Panc1 (cell line): ENCODE measurements around the gene ZDHHC1. TPM values are rescaled to one million over a fixed set of nuclear protein-coding genes. Genes with fewer than 3 reads are reported as not detected.

ENCODE experiments used
- ATAC-seq: fragments of 200-7000 bp; cut with Tn5 transposase; 2 replicates; pipeline ENCODE4 v1.9.1; 2020; ENCODE audit warnings: mild to moderate bottlenecking, moderate library complexity
- BruUV-seq: library from RNA; stranded (reverse); fragments of 400-500 nt; replicated peaks from 2 replicates; lab custom pipeline; 2021; lab: Mats Ljungman, UMichigan
- CTCF ChIA-PET: fragments of 300-600 bp; sonication (Branson Sonifier 250); formaldehyde crosslinking; loops from one replicate; lab custom pipeline; 2022; ENCODE audit warnings: antibody characterized with exemption; lab: Charles Lee
- POLR2A ChIA-PET: fragments of 300-600 bp; sonication (Branson Sonifier 250); formaldehyde crosslinking; loops from one replicate; lab custom pipeline; 2022; ENCODE audit warnings: antibody characterized with exemption; lab: Charles Lee
- DNase-seq: peaks from one replicate; pipeline ENCODE4 v3.0.0-alpha.2; 2010; ENCODE audit warnings: low read depth, low spot score
- H3K27ac ChIP-seq: 2 replicates; pipeline ENCODE4 v1.5.1; 2011; ENCODE audit warnings: mild to moderate bottlenecking, low read length, inconsistent platforms
- H3K27me3 ChIP-seq: fragments of 200-500 bp; sonication (Bioruptor generic); 2 replicates; pipeline ENCODE4 v1.6.0; 2014; ENCODE audit warnings: low read length, inconsistent platforms; ENCODE audit not compliant: control insufficient read depth, insufficient read depth
- H3K36me3 ChIP-seq: fragments of 200-500 bp; sonication (Bioruptor generic); 2 replicates; pipeline ENCODE4 v1.5.1; 2014; ENCODE audit warnings: inconsistent platforms, mild to moderate bottlenecking, low read length, moderate library complexity; ENCODE audit not compliant: control insufficient read depth, insufficient read depth
- H3K4me1 ChIP-seq: 2 replicates; pipeline ENCODE4 v1.5.1; 2011; ENCODE audit warnings: inconsistent platforms, mild to moderate bottlenecking, low read length, moderate library complexity; ENCODE audit not compliant: control insufficient read depth, insufficient read depth
- H3K4me3 ChIP-seq, 2 experiments: 2 replicates each; pipeline ENCODE4 v1.5.1; 2011 to 2012; ENCODE audit warnings: low read depth in 2 of 2, low read length in 2 of 2, mild to moderate bottlenecking in 2 of 2, inconsistent platforms in 1 of 2, moderate library complexity in 1 of 2
- H3K9me3 ChIP-seq: fragments of 200-500 bp; sonication (Bioruptor generic); 2 replicates; pipeline ENCODE4 v1.5.1; 2014; ENCODE audit warnings: low read depth, mild to moderate bottlenecking, inconsistent platforms, low read length, moderate library complexity; ENCODE audit not compliant: control insufficient read depth, insufficient read depth
- POLR2AphosphoS5 ChIP-seq: IDR thresholded peaks from 2 replicates; pipeline ENCODE4 v1.6.1; 2012; ENCODE audit warnings: mild to moderate bottlenecking, low read depth, low read length, moderate library complexity
- SIN3A ChIP-seq: IDR thresholded peaks from 2 replicates; pipeline ENCODE4 v1.6.1; 2012; ENCODE audit warnings: low read depth, mild to moderate bottlenecking, low read length, moderate library complexity, borderline replicate concordance; ENCODE audit not compliant: insufficient read depth
- TCF7L2 ChIP-seq: IDR thresholded peaks from 2 replicates; pipeline ENCODE4 v1.6.1; 2011; ENCODE audit warnings: mild to moderate bottlenecking, low read depth, low read length, inconsistent platforms
- in situ Hi-C: cut with HindIII; loops from 2 replicates; pipeline ENCODE4 v1.10.0; 2016; ENCODE audit warnings: low sequenced_read_pairs, low pct_unique_long_range_greater_than_20kb
- intact Hi-C: fragments of 100-400 bp; cut with micrococcal nuclease; formaldehyde crosslinking; loops from one replicate; pipeline ENCODE4 v1.10.0; 2022; ENCODE audit not compliant: unreplicated experiment
- total RNA-seq: library from RNA; stranded (reverse); gene quantifications from one replicate; pipeline ENCODE4 v1.2.1, GENCODE V29; 2021; ENCODE audit not compliant: unreplicated experiment
- TF ChIP-seq, protein P1 (sequence below), 2 experiments: IDR thresholded peaks; 2 replicates each; pipeline ENCODE4 v1.6.1; 2011 to 2012; ENCODE audit warnings: low read depth in 2 of 2, control low read depth in 1 of 2, low read length in 1 of 2, mild to moderate bottlenecking in 1 of 2, moderate library complexity in 1 of 2; ENCODE audit not compliant: insufficient read depth in 1 of 2
- TF ChIP-seq, protein P2 (sequence below): fragments of 450-650 bp; IDR thresholded peaks from 2 replicates; pipeline ENCODE4 v1.5.1; 2017; ENCODE audit warnings: mild to moderate bottlenecking

Gene ZDHHC1
- total RNA-seq, 1 experiment from 2014 or later: 7.8 TPM

DNA sequence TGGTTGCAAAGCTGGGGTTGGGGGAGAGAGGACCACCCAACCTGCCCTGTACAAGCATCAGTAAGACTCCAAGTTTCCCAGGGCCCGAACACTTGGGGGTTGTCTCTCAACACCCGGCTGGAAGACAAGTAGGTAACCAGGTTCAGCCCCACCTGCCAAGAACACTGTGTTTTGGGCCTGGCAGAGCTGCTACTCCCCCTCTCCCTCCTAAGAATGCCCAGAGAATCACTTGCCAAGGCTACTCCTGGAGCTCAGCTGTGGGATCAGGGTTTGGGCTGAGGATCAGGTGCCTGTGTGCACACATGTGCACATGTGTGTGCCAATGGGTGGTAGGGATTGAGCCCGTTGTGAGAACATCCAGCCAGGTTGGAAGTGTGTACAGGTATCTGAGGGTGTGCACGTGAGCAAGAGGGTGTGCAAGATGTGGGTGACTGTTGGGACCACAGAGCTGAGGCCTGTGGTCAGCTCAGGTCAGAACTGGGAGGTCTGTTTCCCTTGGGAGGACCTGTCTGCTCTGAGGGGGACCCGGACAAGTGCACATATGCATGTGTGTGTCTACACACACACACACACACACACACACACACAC, 16.9 kb upstream of the ZDHHC1 start:
- BruUV-seq: no TSS peak
- peaks cover 2% of the 10 kb centered on the region; the same call in 1 of the 2 replicates for H3K4me1 ChIP-seq
- in situ Hi-C loops: no loop called here
- no peak overlapping the region for H3K4me3 ChIP-seq
- CTCF ChIA-PET: no interaction called here
- H3K27ac ChIP-seq: no peak overlapping the region
- POLR2A ChIA-PET: interaction anchor here (0.6 to 0.7 kb wide), 2 partner anchors 13 to 209 kb away, joined by 3 to 5 read pairs; no protein-coding TSS in a partner anchor
- no peaks in the 10 kb centered on the region for H3K27me3 ChIP-seq
- no peaks in the 10 kb centered on the region for H3K9me3 ChIP-seq
- ATAC-seq (no peak), DNase-seq (no peak)
- intact Hi-C loops: no loop called here
- TF ChIP-seq, protein P1, sequence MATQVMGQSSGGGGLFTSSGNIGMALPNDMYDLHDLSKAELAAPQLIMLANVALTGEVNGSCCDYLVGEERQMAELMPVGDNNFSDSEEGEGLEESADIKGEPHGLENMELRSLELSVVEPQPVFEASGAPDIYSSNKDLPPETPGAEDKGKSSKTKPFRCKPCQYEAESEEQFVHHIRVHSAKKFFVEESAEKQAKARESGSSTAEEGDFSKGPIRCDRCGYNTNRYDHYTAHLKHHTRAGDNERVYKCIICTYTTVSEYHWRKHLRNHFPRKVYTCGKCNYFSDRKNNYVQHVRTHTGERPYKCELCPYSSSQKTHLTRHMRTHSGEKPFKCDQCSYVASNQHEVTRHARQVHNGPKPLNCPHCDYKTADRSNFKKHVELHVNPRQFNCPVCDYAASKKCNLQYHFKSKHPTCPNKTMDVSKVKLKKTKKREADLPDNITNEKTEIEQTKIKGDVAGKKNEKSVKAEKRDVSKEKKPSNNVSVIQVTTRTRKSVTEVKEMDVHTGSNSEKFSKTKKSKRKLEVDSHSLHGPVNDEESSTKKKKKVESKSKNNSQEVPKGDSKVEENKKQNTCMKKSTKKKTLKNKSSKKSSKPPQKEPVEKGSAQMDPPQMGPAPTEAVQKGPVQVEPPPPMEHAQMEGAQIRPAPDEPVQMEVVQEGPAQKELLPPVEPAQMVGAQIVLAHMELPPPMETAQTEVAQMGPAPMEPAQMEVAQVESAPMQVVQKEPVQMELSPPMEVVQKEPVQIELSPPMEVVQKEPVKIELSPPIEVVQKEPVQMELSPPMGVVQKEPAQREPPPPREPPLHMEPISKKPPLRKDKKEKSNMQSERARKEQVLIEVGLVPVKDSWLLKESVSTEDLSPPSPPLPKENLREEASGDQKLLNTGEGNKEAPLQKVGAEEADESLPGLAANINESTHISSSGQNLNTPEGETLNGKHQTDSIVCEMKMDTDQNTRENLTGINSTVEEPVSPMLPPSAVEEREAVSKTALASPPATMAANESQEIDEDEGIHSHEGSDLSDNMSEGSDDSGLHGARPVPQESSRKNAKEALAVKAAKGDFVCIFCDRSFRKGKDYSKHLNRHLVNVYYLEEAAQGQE (IDR thresholded peaks at IDR 0.05; ENCODE audit: insufficient read depth in 1 of 2, low read depth in 2 of 2, low read length in 1 of 2): no peak
- TF ChIP-seq, protein P2, sequence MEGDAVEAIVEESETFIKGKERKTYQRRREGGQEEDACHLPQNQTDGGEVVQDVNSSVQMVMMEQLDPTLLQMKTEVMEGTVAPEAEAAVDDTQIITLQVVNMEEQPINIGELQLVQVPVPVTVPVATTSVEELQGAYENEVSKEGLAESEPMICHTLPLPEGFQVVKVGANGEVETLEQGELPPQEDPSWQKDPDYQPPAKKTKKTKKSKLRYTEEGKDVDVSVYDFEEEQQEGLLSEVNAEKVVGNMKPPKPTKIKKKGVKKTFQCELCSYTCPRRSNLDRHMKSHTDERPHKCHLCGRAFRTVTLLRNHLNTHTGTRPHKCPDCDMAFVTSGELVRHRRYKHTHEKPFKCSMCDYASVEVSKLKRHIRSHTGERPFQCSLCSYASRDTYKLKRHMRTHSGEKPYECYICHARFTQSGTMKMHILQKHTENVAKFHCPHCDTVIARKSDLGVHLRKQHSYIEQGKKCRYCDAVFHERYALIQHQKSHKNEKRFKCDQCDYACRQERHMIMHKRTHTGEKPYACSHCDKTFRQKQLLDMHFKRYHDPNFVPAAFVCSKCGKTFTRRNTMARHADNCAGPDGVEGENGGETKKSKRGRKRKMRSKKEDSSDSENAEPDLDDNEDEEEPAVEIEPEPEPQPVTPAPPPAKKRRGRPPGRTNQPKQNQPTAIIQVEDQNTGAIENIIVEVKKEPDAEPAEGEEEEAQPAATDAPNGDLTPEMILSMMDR: no peak
- TF ChIP-seq SIN3A (no peak), POLR2AphosphoS5 (no peak)
- no peaks in the 10 kb centered on the region for H3K36me3 ChIP-seq

DNA sequence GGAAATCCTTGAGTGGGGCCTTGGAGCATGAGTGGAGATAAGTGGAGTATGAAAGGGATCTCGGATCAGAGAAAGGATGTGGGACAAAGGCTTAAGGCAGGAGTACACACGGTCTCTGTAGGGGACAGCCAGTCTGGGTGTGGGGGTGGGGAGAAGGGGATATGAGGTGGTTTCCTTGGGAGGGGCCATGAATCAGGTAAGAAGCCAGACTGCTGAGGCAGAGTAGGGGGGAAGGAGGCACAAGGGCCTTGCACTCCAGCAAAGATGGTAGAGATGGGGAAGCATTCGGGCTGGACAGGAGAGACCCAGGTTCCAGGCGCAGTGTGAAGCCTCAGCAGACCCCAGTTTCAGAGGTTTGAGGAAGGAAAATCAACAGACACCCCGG, 16.2 kb upstream of the ZDHHC1 start:
- in situ Hi-C loops: no loop called here
- ChIA-PET CTCF (no interaction called here), POLR2A (no interaction called here)
- H3K9me3 ChIP-seq: no peaks in the 10 kb centered on the region
- no peaks in the 10 kb centered on the region for H3K36me3 ChIP-seq
- no peak for ATAC-seq
- H3K4me3 ChIP-seq: no peak overlapping the region
- intact Hi-C loops: no loop called here
- no peak for TF ChIP-seq POLR2AphosphoS5
- TF ChIP-seq TCF7L2: no peak
- TF ChIP-seq, protein P2: no peak
- H3K4me1 ChIP-seq: peaks cover 2% of the 10 kb centered on the region; the same call in 1 of the 2 replicates
- no peak for DNase-seq
- H3K27me3 ChIP-seq: no peaks in the 10 kb centered on the region
- no peak overlapping the region for H3K27ac ChIP-seq
- no TSS peak for BruUV-seq
